Activated CD8-positive, alpha-beta memory T cell treated with anti-CD3 and anti-CD28 coated beads, Interleukin-2, amount 10 ng/mL, durations not matched to agents 7 days and 5 days (primary cell): ENCODE data around the gene GAS7. TPM values are rescaled to one million over a fixed set of nuclear protein-coding genes. Genes with fewer than 3 reads are reported as not detected.
A peak's percentile ranks its signal among the peaks of the same experiment; 100 is the strongest.

Source experiments
- ATAC-seq: fragments of 150-1000 bp; cut with Tn5 transposase; one replicate; pipeline ENCODE4 v1.10.0; 2021; ENCODE audit warnings: moderate library complexity
- CTCF ChIA-PET: fragments of 350-600 bp; sonication (Branson Sonifier 250); formaldehyde crosslinking; loops from one replicate; lab custom pipeline; 2021; ENCODE audit warnings: antibody characterized with exemption; lab: Charles Lee
- DNase-seq: peaks from one replicate; pipeline ENCODE4 v3.0.0-alpha.2; 2020
- H3K27ac Mint-ChIP-seq: one replicate; pipeline ENCODE4 v1.8.0; 2021; ENCODE audit warnings: mild to moderate bottlenecking, mixed read lengths
- H3K27me3 Mint-ChIP-seq: one replicate; pipeline ENCODE4 v1.8.0; 2021; ENCODE audit warnings: mixed read lengths
- H3K36me3 Mint-ChIP-seq: one replicate; pipeline ENCODE4 v1.8.0; 2021; ENCODE audit warnings: mild to moderate bottlenecking, mixed read lengths
- H3K4me1 Mint-ChIP-seq: one replicate; pipeline ENCODE4 v1.8.0; 2021; ENCODE audit warnings: mixed read lengths
- H3K4me3 Mint-ChIP-seq: one replicate; pipeline ENCODE4 v1.8.0; 2021; ENCODE audit warnings: mild to moderate bottlenecking, moderate library complexity, mixed read lengths
- H3K9me3 Mint-ChIP-seq: one replicate; pipeline ENCODE4 v1.8.0; 2022; ENCODE audit warnings: low read depth, mixed read lengths
- total RNA-seq, 2 experiments: library from RNA; stranded (reverse); gene quantifications; one replicate each; pipeline ENCODE4 v1.2.3, GENCODE V29; 2021

Gene GAS7
- total RNA-seq, 2 experiments from 2014 or later: 0.53 to 2.1 TPM

DNA sequence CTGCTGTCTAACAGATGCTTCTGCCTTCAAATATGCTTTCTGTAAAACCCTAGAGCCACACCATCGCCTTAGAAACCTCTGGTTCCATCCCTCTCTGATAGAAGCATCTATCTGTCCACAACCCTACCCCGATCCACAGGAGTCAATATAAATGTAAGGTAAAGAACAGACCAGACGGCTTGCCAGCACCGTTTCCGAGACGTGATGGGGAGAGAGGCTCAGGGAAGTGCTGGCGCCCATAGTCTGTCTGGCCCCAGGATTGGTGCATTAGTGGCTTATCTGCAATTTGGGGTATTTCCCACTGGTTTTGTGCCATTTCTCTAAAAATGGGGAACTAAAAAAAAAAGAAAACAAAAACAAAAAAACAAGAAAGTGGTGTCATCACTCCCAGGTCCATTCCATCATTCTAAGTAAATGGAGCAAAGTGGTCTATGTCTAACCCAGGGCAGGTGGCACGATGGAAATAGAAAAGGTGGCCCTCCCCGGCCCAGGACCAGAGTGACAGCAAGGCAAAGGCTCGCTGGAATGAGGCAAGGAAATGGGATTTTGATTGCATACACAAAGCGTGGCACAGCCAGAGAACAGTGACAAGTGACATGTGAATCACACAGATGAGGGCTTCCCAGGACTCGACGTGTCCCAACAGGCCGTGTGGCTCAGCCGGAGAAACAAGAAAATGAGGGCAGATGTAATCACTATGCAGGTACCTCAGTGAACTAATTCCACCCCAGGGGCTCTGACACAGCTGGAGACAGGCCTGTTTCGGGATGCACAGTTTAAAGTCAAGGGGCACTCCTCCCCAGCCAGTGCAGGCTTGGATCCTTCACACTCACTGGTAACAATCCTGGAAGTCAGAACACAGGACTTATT lies 125.6 kb downstream of the GAS7 start:
- Mint-ChIP-seq H3K36me3 (no peaks in the 10 kb centered on the region), H3K27me3 (no peaks in the 10 kb centered on the region), H3K9me3 (no peaks in the 10 kb centered on the region), H3K27ac (no peak overlapping the region), H3K4me3 (no peak overlapping the region), H3K4me1 (no peaks in the 10 kb centered on the region)
- no peak for ATAC-seq
- CTCF ChIA-PET: no interaction called here
- no peak for DNase-seq

DNA sequence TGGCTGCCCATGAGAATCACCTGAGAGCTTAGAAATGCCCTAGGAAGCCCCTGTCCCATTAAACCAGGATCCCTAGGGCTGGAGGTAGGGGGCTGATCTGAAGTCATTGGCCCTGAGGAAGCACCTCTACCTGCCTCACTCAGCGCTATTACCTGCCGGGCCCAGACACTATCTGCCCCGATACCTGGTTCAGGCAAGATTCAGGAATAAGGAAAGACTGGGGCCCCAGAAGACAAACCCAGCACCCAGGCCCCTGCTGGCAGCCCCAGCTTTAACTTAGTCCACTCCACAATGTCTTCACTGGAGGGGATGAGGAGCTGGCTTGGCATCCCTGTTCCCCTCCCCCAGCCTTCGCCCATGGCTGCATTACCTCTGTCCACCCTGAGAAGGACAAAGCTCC lies 126.3 kb downstream of the GAS7 start:
- no peak overlapping the region for H3K27ac Mint-ChIP-seq
- CTCF ChIA-PET: no interaction called here
- no peak for ATAC-seq

DNA sequence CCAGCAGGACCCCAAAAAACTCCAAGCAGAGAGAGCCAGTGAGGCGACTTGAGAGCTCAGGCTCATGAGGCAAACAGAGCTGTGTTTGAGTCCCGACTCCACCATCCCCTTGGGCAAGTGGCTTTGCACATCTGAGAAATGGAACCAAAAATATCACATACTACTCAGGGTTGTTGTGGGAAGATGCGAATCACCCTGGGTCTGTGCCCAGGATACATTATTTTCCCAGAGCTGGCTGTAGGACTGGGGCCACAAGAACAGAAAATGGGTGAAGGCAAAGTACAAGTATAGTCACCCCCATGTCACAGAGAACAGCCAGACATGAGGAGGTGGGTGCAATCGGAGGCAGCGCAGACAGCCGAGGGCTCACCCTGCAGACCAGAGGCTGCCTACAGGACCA lies 127.3 kb downstream of the GAS7 start:
- Mint-ChIP-seq H3K9me3 (no peaks in the 10 kb centered on the region), H3K27me3 (no peaks in the 10 kb centered on the region), H3K36me3 (no peaks in the 10 kb centered on the region), H3K27ac (peak overlapping the region; percentile 19), H3K4me3 (no peak overlapping the region), H3K4me1 (no peaks in the 10 kb centered on the region)
- ATAC-seq (no peak), DNase-seq (no peak)
- CTCF ChIA-PET: no interaction called here

More for the DNA sequence above, 126.3 kb downstream of the GAS7 start:
- no peak for DNase-seq
- Mint-ChIP-seq H3K27me3 (no peaks in the 10 kb centered on the region), H3K4me3 (no peak overlapping the region), H3K9me3 (no peaks in the 10 kb centered on the region), H3K4me1 (no peaks in the 10 kb centered on the region), H3K36me3 (no peaks in the 10 kb centered on the region)

DNA sequence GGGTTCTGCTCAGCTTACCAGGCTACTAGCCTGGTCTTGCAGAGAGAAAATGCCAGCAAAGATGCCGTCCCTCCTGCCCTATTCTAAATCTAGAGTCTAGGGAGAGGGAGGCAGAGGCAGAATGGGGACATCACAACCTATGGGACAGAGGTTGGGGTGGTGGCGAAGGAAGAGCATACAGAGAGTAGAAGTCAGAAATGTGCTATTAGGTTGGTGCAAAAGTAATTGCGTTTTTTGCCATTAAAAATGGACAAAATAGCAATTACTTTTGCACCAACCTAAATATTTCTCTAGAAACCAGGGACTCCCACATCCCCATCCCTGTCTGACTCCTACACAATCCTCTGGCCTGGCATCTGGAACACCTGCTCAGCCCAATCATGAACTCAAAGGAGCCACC lies 127.7 kb downstream of the GAS7 start:
- CTCF ChIA-PET: no interaction called here
- no peak overlapping the region for H3K27ac Mint-ChIP-seq

DNA sequence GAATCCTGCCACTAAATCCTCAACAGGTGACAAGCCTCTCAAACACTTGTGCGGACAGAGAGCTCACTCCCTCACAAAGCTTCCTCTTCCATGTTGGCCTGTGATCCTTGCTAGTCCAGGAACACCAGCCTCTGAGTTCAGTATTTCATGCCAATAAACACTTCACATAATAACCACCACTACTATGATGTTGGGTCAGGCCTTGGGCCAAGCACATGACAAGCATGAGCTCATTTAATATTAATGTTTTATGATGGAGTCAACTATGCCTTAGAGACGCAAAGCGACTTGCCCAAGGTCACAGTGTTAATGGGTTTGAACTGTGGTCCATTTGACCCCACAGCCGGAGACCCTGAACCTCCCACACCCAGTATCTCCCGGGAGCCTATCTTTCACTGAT lies 129.1 kb downstream of the GAS7 start:
- no peak overlapping the region for H3K27ac Mint-ChIP-seq
- CTCF ChIA-PET: no interaction called here
- no peaks in the 10 kb centered on the region for H3K4me1 Mint-ChIP-seq
- no peak for ATAC-seq
- H3K27me3 Mint-ChIP-seq: no peaks in the 10 kb centered on the region
- H3K36me3 Mint-ChIP-seq: no peaks in the 10 kb centered on the region
- no peak for DNase-seq
- H3K9me3 Mint-ChIP-seq: no peaks in the 10 kb centered on the region
- no peak overlapping the region for H3K4me3 Mint-ChIP-seq

More for the DNA sequence above, 127.7 kb downstream of the GAS7 start:
- Mint-ChIP-seq H3K4me3 (no peak overlapping the region), H3K36me3 (no peaks in the 10 kb centered on the region), H3K27me3 (no peaks in the 10 kb centered on the region), H3K9me3 (no peaks in the 10 kb centered on the region), H3K4me1 (no peaks in the 10 kb centered on the region)
- ATAC-seq (no peak), DNase-seq (no peak)

DNA sequence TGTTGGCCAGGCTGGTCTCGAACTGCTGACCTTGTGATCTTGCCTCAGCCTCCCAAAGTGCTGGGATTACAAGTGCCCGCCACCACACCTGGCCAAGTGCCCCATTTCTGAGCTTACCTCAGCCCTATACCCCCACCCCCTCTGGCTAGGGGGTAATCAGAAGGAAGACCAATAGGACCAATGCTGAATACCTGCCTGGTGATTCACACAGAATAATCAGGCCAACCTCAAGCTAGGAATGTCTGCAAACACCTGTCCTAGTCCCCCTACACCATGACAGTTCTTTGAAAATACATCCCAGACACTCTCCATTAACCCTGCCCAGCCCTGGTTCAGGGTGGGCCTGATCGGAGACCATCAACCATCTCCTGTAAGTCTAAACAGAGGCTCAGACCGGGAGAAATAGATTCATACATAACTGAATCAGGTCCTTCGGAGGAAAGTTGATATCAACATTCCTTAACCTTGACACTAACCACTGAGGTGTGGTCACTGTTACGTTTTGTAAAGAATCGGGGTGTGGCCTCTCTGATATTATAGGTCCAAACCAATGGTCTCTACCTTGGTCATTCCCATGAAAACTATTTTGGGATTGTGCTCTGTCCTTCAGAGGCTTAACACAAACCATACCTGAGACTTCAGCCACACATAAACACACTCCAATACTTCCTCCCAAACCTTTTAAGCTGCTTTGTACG lies 130.8 kb downstream of the GAS7 start:
- ATAC-seq (no peak), DNase-seq (no peak)
- Mint-ChIP-seq H3K4me1 (peaks cover 4% of the 10 kb centered on the region), H3K4me3 (no peak overlapping the region), H3K9me3 (no peaks in the 10 kb centered on the region), H3K36me3 (no peaks in the 10 kb centered on the region), H3K27me3 (no peaks in the 10 kb centered on the region), H3K27ac (no peak overlapping the region)
- CTCF ChIA-PET: no interaction called here

DNA sequence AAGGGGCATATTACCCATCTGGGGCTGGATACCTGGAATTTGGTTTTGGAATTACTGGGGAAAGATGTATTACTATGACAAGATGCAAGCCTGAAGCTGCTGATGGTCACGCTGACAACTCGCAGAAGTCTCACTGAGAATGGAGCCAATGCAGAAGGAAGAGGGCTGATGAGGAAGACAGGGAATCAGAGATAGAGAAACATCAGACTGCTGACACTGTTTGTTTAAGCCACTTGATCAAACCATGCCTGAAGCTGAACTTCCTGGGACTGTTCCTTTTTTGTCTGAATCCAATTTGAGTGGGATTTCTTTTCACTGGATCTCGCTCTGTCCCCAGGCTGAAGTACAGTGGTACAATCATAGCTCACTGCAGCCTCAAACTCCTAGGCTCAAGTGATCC lies 133.9 kb downstream of the GAS7 start:
- CTCF ChIA-PET: no interaction called here
- H3K4me1 Mint-ChIP-seq: peaks cover 4% of the 10 kb centered on the region
- H3K9me3 Mint-ChIP-seq: peaks cover 2% of the 10 kb centered on the region
- no peak overlapping the region for H3K27ac Mint-ChIP-seq
- H3K36me3 Mint-ChIP-seq: no peaks in the 10 kb centered on the region
- DNase-seq (no peak), ATAC-seq (no peak)
- no peaks in the 10 kb centered on the region for H3K27me3 Mint-ChIP-seq
- H3K4me3 Mint-ChIP-seq: no peak overlapping the region

DNA sequence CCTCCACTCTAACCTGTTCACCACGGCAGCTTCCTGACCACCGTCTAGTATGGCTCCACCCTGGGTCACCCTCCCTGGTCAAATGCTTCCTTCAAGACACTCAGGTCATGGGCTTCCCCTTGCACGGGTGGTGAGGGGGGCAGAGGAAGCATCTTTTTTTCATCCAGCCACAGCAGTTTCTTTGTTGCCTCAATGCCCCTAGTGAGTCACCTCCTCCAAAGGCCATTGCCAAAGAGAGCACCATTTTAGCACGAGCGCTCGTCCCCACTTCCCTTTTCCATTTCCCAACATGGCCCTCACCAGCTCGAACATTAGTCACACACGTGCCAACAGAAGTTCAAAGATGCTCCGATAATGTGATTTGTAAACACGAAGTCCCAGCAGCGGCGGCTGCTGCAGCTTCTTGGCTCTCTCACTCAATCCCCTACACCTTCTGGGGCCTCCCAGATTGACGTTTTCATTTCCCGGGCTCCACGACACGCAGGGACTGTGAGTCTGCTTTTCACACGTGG lies 134.6 kb downstream of the GAS7 start:
- no peak for DNase-seq
- peaks cover 2% of the 10 kb centered on the region for H3K9me3 Mint-ChIP-seq
- H3K27me3 Mint-ChIP-seq: no peaks in the 10 kb centered on the region
- CTCF ChIA-PET: no interaction called here
- H3K4me1 Mint-ChIP-seq: peaks cover 4% of the 10 kb centered on the region
- H3K36me3 Mint-ChIP-seq: no peaks in the 10 kb centered on the region
- H3K27ac Mint-ChIP-seq: no peak overlapping the region
- H3K4me3 Mint-ChIP-seq: no peak overlapping the region
- ATAC-seq: no peak

DNA sequence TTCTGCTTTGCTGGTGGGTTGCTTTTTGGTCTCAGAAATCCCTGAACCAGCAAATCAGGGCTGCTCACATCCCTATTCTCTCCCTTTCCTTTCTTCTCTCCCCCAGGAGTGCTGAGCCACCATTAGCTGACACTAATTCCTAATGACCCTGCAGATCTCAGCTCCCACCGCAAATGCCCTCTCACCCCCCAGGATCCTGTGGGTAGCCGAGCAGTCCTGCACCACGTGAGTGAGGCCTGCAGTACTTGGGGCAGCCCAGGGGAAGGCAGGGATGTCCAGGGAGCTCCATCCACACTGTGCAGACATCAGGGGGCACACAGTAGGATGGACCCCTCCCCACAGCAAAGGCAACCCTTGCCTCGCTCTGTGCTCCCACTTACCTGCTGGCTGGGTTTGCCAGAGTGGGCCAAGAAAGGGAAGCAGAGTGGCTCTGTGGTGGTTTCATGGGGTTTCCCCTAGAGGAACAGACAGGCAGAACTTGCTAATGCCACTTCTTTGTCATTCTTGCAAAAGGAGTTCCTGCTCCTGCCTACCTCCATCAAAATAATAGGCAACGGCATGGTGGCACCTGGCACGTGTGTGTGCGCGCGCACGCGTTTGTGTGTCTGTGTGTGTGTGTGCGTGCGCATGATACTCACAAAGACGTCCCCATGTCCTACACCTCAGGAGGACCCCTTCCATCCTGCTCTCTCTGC lies 135.6 kb downstream of the GAS7 start:
- no peak for ATAC-seq
- Mint-ChIP-seq H3K4me3 (no peak overlapping the region), H3K27ac (no peak overlapping the region), H3K27me3 (no peaks in the 10 kb centered on the region), H3K9me3 (peaks cover 2% of the 10 kb centered on the region), H3K36me3 (no peaks in the 10 kb centered on the region), H3K4me1 (peaks cover 4% of the 10 kb centered on the region)
- CTCF ChIA-PET: no interaction called here
- no peak for DNase-seq

DNA sequence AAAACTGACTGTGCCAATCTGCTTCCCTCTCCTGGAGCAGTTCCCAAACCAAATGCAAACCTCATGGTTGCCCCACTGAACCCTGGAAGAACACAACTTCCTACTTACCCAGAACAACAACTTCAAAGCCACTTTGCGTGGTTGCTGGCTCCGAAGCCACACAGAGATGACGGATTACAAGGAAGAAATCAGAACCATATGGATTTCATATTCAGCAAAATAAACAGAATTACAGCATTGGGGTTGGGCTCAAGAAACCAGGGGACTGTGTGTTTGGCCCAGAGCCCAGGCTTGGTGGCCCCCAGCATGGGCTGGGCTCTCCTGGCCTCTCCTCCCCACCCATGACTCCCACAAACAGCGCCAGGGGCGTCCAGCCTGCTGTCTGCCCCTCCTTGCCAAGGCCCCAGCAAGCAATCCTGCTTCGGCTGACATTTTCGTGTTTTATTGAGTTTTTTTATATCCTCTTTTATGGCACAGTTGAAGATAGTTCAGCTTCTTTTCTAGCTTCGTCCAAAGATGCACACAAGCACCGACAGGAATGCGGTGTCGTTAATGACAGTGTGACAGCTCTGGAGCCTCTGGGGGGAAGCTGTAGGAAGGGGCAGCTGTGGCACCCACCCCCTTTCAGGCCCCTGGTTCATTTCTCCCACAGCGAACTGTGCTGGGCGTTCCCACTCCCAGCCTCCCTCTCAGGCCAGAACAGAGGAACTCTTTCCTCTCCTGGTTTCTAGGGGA lies 137.1 kb downstream of the GAS7 start:
- H3K9me3 Mint-ChIP-seq: peaks cover 2% of the 10 kb centered on the region
- no peaks in the 10 kb centered on the region for H3K27me3 Mint-ChIP-seq
- H3K4me3 Mint-ChIP-seq: no peak overlapping the region
- H3K27ac Mint-ChIP-seq: no peak overlapping the region
- DNase-seq: no peak
- CTCF ChIA-PET: no interaction called here
- H3K36me3 Mint-ChIP-seq: no peaks in the 10 kb centered on the region
- no peak for ATAC-seq
- peaks cover 4% of the 10 kb centered on the region for H3K4me1 Mint-ChIP-seq

DNA sequence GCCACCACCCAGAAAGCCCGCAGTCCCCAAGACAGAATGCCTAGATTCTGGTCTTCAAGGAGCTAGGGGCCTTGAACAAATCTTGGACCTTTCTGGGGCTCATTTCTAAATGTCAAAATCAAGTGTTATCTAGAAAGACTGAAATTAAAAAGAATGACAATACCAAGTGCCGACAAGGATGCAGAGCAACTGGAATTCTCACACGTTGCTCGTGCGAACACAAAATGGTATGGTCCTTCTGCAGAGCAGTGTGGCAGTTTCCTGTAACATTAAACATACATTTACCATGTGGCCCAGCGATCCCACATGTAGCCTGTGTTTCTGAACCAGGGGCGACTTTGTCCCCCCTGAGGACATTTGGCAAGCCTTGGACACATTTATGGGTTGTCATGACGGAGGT lies 137.9 kb downstream of the GAS7 start:
- DNase-seq: no peak
- H3K4me3 Mint-ChIP-seq: no peak overlapping the region

DNA sequence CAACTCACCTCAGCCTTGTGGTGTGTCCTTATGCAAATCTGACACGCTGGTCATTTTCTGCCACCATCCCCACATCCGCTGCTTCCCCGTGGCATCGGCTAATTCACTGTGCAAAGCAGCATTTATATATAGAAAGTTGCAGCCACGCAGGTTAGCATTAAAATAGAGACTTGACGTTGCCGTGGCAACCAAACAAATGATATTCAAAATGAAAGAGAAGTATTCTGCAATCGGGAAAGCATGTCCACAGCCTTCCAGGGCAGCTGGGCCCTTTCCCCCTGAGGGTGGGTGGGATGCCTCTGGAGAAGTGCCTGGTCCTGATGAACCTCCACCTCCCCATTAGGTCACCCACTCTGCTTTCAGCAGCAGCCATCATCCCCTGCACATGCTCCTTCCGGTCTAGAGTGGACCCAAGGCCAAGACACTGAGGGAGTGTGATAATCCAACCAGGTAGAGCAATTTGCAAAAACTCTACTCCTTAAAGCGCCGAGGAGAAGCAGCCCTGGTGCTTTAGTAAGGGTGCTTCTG lies 138.7 kb downstream of the GAS7 start:
- H3K9me3 Mint-ChIP-seq: peaks cover 2% of the 10 kb centered on the region
- CTCF ChIA-PET: no interaction called here
- no peak overlapping the region for H3K27ac Mint-ChIP-seq
- H3K36me3 Mint-ChIP-seq: no peaks in the 10 kb centered on the region
- ATAC-seq (no peak), DNase-seq (peak; percentile 41)
- no peak overlapping the region for H3K4me3 Mint-ChIP-seq
- peaks cover 4% of the 10 kb centered on the region for H3K4me1 Mint-ChIP-seq
- H3K27me3 Mint-ChIP-seq: no peaks in the 10 kb centered on the region

More for the DNA sequence above, 137.9 kb downstream of the GAS7 start:
- Mint-ChIP-seq H3K4me1 (peaks cover 4% of the 10 kb centered on the region), H3K9me3 (peaks cover 2% of the 10 kb centered on the region), H3K27ac (no peak overlapping the region), H3K27me3 (no peaks in the 10 kb centered on the region), H3K36me3 (no peaks in the 10 kb centered on the region)
- no peak for ATAC-seq
- CTCF ChIA-PET: no interaction called here
